Ascending aorta (tissue), 2 donors: Measurements from ENCODE around the gene CASP12. TPM values are rescaled to one million over a fixed set of nuclear protein-coding genes. Genes with fewer than 3 reads are reported as not detected.

Experiments used
- DNase-seq, 2 donors: peaks; one replicate each; pipeline ENCODE4 v3.0.0-alpha.2; 2019; ENCODE audit warnings: low spot score in 2 of 2
- H3K27ac ChIP-seq, 2 donors: fragments of 200-600 bp; sonication (generic); one replicate each; pipeline ENCODE4 v1.5.1; 2016 to 2017; ENCODE audit warnings: mild to moderate bottlenecking in 1 of 2
- H3K27me3 ChIP-seq: fragments of 200-600 bp; sonication (generic); one replicate; pipeline ENCODE4 v1.5.1; 2017
- H3K36me3 ChIP-seq, 2 donors: fragments of 200-600 bp; sonication (generic); one replicate each; pipeline ENCODE4 v1.5.1; 2016
- H3K4me1 ChIP-seq, 2 donors: fragments of 200-600 bp; sonication (generic); one replicate each; pipeline ENCODE4 v1.5.1; 2016 to 2017; ENCODE audit warnings: mild to moderate bottlenecking in 1 of 2
- H3K4me3 ChIP-seq, 2 donors: fragments of 200-600 bp; sonication (generic); one replicate each; pipeline ENCODE4 v1.5.1; 2016 to 2017; ENCODE audit warnings: mild to moderate bottlenecking in 1 of 2
- H3K9me3 ChIP-seq, 2 donors: fragments of 200-600 bp; sonication (generic); one replicate each; pipeline ENCODE4 v1.5.1; 2016
- CTCF ChIP-seq, 3 experiments: fragments of 200-600 bp in 2 of 3; fragments of 450-650 bp in 1 of 3; sonication (generic) in 2 of 3; IDR thresholded peaks; one replicate each; pipeline ENCODE4 v1.5.1; 2016 to 2019; ENCODE audit warnings: antibody characterized with exemption in 3 of 3, mild to moderate bottlenecking in 1 of 3, moderate library complexity in 1 of 3
- intact Hi-C: fragments of 100-400 bp; cut with DNase I; formaldehyde crosslinking; loops from one replicate; pipeline ENCODE4 v1.15.1; 2023
- total RNA-seq: library from RNA; depleted of rRNA; stranded (reverse); fragments of >200 nt; gene quantifications from one replicate; pipeline ENCODE4 v1.1.0, GENCODE V29; 2016

CASP12 gene
- total RNA-seq, 1 donor from 2014 or later, result 5.6 TPM

- no peak for TF ChIP-seq CTCF (IDR thresholded peaks at IDR 0.05)
- Histone ChIP-seq H3K27ac (no peak overlapping the region), H3K9me3 (peaks cover 0 to 11% of the 10 kb centered on the region in 2 donors), H3K4me3 (no peak overlapping the region), H3K4me1 (no peaks in the 10 kb centered on the region), H3K27me3 (no peaks in the 10 kb centered on the region), H3K36me3 (no peaks in the 10 kb centered on the region)
- intact Hi-C loops, result no loop called here
- DNase-seq, result no peak
These were observed 30.6 kb upstream of the CASP12 start for GRCh38 chr11:104928811-104929210.

DNA sequence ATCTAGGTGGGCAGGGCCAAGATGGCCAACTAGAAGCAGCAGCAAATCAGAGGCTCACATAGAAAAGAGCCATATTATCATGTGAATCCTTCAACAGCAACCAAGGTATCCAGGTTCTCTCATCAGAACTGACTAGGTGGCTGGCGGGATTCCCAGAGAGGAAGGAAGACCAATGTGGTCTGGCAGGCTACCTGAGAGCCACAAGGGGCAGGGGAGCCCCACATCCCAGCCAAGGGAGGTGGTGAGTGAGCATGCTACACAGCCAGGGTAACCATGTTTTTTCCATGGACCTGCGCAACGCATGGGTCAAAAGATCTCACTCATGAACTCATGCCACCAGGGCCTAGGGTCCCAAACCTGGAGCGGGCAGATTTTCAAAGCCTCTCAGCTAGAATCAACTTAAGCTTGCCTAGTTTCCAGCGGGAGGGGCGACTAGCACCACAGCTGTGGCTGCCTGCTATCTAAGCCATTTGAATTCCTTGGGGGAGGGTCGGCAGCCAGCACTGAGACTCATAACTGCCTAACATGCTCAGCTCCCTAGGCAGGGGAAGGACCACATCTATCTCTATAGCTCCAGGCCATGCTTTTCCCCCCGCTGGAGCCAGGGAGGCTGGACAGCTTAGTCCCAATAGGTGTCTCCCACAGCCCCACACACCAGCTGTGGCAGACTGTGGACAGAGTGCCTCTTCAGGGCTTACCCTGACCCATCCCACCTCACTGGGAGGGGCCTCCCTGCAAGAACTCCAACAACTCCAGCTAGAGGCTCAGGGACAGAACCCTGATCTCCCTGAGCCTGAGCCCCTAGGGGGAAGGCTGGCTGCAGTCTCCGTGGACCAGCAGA is 28.7 kb upstream of the CASP12 start:
- Histone ChIP-seq H3K27me3 (no peaks in the 10 kb centered on the region), H3K27ac (no peak overlapping the region), H3K4me3 (no peak overlapping the region), H3K9me3 (peaks cover 0 to 11% of the 10 kb centered on the region in 2 donors), H3K4me1 (no peaks in the 10 kb centered on the region), H3K36me3 (no peaks in the 10 kb centered on the region)
- DNase-seq, result no peak
- intact Hi-C loops, result no loop called here
- no peak for TF ChIP-seq CTCF (IDR thresholded peaks at IDR 0.05)

DNA sequence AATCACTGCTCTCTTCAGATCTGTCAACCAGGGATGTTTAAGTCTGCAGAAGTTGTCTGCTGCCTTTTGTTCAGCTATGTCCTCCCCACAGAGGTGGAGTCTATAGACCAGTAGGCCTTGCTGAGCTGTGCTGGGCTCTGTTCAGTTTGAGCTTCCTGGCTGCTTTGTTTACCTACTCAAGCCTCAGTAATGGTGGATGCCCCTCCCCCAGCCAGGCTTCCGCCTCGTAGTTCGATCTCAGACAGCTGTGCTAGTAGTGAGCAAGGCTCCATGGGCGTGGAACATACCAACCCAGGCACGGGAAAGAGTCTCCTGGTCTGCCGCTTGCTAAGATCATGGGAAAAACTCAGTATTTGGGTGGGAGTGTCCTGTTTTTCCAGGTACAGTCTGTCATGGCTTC is 27.6 kb upstream of the CASP12 start:
- intact Hi-C loops, result no loop called here
- H3K27me3 ChIP-seq, result no peaks in the 10 kb centered on the region
- H3K4me3 ChIP-seq, result no peak overlapping the region
- no peaks in the 10 kb centered on the region for H3K36me3 ChIP-seq
- H3K4me1 ChIP-seq, result no peaks in the 10 kb centered on the region
- H3K9me3 ChIP-seq, result peaks cover 0 to 11% of the 10 kb centered on the region in 2 donors
- no peak for DNase-seq
- TF ChIP-seq CTCF (IDR thresholded peaks at IDR 0.05), result no peak
- H3K27ac ChIP-seq, result no peak overlapping the region

DNA sequence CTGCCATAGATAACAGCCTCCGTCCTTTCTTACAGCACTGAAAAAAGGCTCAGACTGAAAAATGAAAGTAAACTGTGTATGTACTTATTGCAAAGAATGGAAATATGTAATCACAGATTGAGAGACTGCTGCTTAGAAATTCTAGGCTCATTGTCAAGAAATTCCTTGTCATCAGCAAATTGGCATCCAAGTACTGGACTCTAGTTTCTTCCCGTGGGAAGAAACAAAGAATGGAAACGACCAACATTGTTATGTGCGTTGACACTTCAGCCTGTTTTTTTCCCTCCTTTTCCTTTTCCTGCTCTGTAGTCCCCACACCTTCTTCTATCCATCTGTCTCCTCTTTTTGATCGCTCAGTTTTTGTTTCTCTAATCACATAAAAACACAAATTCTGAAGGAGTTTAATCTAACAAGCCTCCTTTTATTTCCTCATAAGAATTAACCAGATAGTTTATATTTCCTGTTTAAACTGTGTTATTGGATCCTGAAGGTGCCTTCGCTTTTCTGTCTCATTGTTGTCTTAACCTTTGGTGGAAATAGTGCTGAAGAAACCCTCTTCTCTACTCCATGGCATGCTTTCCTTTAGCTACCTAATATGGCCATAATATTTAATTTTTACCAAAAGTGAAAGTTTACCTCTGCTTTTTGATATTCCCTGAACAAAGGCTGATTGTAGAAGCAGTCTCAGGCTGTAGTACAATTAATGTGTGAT is 20.0 kb upstream of the CASP12 start:
- peaks cover 3 to 6% of the 10 kb centered on the region in 2 donors for H3K4me1 ChIP-seq
- intact Hi-C loops, result loop anchor here (5.0 kb wide), 1 partner anchor 49 kb away; the partner anchor contains the start of gene CASP4
- DNase-seq, result no peak
- TF ChIP-seq CTCF (IDR thresholded peaks at IDR 0.05), result no peak
- H3K36me3 ChIP-seq, result no peaks in the 10 kb centered on the region
- H3K27ac ChIP-seq, result peak overlapping the region; percentile 63 to 69
- H3K4me3 ChIP-seq, result peak overlapping the region; percentile 51 to 69
- no peaks in the 10 kb centered on the region for H3K27me3 ChIP-seq
- H3K9me3 ChIP-seq, result no peaks in the 10 kb centered on the region

DNA sequence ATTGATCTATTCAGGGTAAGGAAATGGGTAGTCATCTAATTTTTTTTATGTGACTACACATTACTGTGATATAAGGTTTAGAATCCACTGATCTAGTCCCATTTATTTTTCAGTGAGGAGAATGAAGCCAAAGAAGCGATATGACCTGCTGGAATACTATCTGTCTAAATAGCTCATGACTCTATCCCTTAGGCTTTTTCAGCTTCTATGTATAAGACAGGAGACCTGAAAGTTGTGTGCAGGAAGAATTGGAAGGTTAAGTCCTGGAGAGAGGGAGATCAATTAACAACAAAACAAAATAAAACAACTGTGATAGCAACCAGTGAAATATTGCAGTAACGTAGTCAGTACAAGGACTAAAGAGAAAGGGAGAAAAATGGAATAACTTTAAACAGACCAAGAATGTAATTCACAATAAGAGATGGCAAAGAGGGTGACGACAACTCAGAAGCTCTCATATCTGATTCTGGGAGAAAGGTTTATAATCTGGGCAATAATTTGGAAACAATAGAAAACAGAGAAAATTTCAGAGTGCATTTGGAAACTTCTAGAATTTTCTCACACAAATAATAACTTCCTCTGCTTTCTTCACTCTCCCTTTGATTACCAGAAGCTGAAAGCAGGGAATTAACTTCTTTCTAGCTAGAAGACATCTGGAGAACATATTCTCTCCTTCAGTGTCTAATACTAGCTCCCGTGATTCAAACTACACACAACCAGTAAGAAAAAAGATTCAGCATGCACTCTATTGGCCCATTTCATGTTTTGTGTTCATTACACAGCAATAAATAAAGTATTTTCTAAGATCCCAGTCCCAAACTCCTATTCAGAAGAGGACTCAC is 19.2 kb upstream of the CASP12 start:
- intact Hi-C loops, result loop anchor here (2.0 to 5.0 kb wide), 2 partner anchors 19 to 50 kb away; partner anchors contain the start of genes CASP12 and CASP4
- H3K9me3 ChIP-seq, result no peaks in the 10 kb centered on the region
- no peaks in the 10 kb centered on the region for H3K27me3 ChIP-seq
- H3K36me3 ChIP-seq, result no peaks in the 10 kb centered on the region
- TF ChIP-seq CTCF (IDR thresholded peaks at IDR 0.05), result no peak
- H3K27ac ChIP-seq, result peak overlapping the region; percentile 63 to 69
- peaks cover 3 to 6% of the 10 kb centered on the region in 2 donors for H3K4me1 ChIP-seq
- no peak for DNase-seq
- peak overlapping the region; percentile 51 to 69 for H3K4me3 ChIP-seq
